Stimulated activated CD8-positive, alpha-beta memory T cell treated with anti-CD3 and anti-CD28 coated beads, Interleukin-15, amount 100 ng/mL, for 4 hours (primary cell): ENCODE measurements around the gene ACOT9.
"Not testable (repeated sequence)": the region's sequence is repeated elsewhere in the genome, so short reads cannot be mapped to it uniquely, and the experiment has no call there.

Experiments
- DNase-seq, 2 donors: peaks; one replicate each; pipeline ENCODE4 v3.0.0-alpha.2; 2020; ENCODE audit warnings: low read depth in 2 of 2

ACOT9 gene

GRCh38 chrX:23699636-23700194 lies 43.4 kb downstream of the ACOT9 start:
- DNase-seq = peak; percentile 4 to 5

DNA sequence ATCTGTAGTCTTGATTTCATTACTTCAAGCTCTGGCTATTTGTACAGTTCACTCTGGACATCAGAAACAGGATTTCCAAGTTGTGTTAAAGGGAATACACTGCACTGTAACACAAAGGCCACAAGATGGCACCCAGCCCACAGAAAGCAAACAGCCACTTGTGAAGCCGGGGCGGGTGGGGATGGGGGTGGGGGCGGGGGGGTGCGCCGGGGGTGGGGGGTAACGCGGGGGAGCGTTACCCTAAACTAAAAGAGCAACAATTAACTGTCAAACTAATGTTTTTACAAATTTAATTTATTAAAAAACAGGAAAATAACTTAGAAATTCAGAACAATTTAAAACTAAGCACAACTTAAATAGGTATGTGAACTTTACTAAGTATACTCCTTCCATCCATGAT lies 48.5 kb downstream of the ACOT9 start:
- no peak for DNase-seq

DNA sequence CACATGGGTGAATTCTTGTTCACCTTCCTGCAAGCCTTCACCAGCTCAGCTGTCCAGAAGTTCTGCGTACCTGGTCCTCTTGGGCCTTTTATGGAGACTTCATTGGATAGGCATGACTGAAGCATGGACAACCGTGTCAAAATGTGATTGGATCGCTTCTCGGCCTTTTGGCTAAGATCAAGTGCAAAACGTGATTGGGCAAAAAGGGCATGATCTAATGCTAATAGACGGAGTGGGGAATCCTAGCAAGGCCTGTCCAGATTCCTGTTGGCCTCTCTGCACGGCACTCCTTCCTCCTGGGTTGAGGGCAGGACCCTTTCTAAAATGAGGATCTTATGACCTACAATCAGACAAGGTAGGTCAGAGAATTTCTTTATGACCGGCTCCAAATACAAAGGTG lies 50.9 kb downstream of the ACOT9 start:
- DNase-seq = no peak

- not testable (repeated sequence) for DNase-seq
Measured at GRCh38 chrX:23676486-23676885, 66.6 kb downstream of the ACOT9 start.

DNA sequence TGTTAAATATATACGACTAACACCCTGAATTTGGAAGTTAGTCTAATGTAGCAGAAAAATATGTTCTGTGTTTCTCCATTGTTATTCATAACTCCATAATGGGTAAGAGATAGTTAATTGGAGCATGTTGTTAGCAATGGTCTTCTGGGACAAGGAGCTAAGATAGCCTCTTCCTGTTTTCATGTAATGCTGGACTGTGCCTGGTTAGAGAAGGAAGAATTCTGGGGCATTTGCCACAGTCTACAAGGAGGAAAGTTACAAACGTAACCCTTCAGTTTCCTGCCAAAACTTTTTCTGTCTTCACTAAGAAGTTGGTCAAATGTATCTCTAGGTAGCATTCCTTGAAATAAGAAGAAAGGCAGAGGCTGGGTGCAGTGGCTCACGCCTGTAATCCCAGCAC lies 70.0 kb downstream of the ACOT9 start:
- no peak for DNase-seq

- no peak for DNase-seq
Measured at GRCh38 chrX:23670528-23670927, 72.5 kb downstream of the ACOT9 start.

- DNase-seq = no peak
Measured at GRCh38 chrX:23668335-23668734, 74.7 kb downstream of the ACOT9 start.

- peak; percentile 60 to 66 for DNase-seq
Measured at GRCh38 chrX:23667239-23668177, 75.6 kb downstream of the ACOT9 start, which contains the start of gene PRDX4. PRDX4 (plus strand) TSS chrX:23667493; CDS start chrX:23667571, 78 bp downstream.

DNA sequence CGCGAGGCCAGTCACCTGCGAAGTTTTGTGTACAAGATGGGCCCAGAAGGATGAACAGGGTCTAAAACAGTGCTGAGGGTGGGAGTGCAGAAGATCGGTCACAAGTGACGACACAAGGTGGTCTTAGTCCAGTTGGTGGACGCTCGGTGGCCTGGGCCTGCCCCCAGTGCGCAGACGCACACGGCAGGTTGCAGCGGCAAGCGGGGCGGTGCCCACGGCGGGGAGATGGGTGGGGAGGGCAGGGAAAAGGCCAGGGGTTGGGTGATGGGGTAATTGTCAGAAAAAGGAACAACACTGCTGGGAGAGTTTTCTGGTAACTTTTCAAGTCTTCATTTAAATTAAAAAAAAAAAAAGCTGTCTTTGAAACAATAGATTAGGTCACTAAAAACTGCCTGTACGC lies 76.8 kb downstream of the ACOT9 start:
- DNase-seq = no peak

DNA sequence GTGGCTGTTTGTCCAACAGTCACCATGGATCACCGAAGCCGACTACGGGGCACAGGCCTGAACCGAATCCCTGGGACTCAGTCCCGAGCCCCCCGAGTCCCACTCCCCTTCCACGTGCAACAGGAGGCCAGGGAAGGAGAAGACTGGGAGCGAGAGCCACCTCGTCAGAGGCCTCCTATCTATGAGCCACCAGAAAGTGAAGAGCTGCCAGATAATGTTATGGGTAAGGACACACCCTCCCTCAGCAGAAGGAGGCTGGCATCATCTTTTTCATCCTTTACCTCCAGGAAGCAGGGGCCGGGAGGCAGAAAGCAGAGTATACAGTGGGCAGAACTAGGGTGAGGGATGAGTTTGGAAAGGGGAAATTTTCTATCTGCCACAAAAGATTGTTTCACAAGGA lies 78.6 kb downstream of the ACOT9 start:
- DNase-seq = no peak

DNA sequence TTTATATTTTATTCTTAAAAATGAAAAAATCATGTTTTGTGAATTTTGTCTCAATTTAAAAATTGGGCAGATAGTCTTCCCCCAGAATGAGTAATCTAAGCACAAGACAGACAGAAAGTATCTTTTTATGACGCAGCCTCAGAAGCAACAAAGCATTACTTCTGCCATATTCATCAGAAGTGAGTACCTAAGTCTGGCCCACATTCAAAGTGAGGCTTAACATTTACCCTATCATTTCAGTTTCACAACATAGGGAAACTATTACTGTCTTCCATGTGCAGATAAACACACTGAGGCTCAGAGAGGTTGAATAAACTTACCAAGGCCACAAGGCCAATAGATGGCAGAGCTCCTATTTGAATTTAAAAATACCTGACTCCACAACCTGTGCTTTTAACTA lies 80.2 kb downstream of the ACOT9 start:
- DNase-seq = no peak

GRCh38 chrX:23662187-23662586 lies 80.9 kb downstream of the ACOT9 start:
- no peak for DNase-seq

DNA sequence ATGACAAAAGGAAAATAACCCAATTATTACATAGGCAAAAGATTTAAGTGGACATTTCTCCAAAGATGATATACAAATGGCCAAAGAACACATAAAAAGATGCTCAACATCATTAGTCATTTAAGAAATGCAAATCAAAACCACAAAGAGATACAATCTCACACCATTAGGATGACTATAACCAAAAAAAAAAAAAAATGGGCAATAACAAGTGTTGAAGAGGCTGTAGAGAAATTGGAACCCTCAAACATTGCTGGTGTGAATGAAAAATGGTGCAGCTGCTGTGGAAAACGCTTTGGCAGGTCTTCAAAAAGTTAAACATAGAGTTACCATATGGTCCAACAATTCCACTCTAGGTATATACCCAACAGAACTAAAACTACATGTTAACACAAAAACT lies 81.4 kb downstream of the ACOT9 start:
- no peak for DNase-seq

- no peak for DNase-seq
Measured at GRCh38 chrX:23660766-23661132, 82.3 kb downstream of the ACOT9 start.

DNA sequence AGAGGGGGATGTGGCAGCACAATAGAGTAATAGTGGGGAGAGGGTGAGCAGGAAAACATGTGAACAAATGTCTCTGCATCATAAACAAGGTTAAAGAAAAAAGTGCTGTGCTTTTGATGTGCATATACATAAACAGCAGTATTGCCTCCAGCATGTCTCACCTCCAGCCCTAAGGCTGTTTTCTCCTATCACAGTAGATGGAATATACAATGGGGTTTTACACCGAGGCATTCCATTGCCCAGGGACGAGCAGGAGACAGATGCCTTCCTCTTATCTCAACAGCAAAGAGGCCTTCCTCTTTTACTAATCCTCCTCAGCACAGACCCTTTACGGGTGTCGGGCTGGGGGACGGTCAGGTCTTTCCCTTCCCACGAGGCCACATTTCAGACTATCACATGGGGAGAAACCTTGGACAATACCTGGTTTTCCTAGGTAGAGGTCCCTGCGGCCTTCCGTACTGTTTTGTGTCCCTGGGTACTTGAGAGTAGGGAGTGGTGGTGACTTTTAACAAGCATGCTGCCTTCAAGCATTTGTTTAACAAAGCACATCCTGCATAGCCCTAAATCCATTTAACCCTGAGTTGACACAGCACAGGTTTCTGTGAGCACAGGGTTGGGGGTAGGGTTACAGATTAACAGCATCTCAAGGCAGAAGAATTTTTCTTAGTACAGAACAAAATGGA lies 82.9 kb downstream of the ACOT9 start:
- not testable (repeated sequence) for DNase-seq

GRCh38 chrX:23659339-23659738 lies 83.7 kb downstream of the ACOT9 start:
- DNase-seq = no peak

- no peak for DNase-seq
Measured at GRCh38 chrX:23656684-23657083, 86.4 kb downstream of the ACOT9 start.

GRCh38 chrX:23656091-23656490 lies 87.0 kb downstream of the ACOT9 start:
- DNase-seq = no peak
